ENCODE measurements around the gene DMC1. TPM values are rescaled to one million over a fixed set of nuclear protein-coding genes. Genes with fewer than 3 reads are reported as not detected.

DMC1 gene
- total RNA-seq, 1 donor from 2014 or later = 12.3 TPM

- intact Hi-C loops (cut with DNase I) = no loop called here
- H3K27me3 ChIP-seq = no peaks in the 10 kb centered on the region
- no peak overlapping the region for H3K27ac ChIP-seq
- H3K4me3 ChIP-seq = no peak overlapping the region
- peaks cover 13% of the 10 kb centered on the region for H3K4me1 ChIP-seq
- no peak for DNase-seq (ENCODE audit: extremely low spot score in 2 of 2)
- TF ChIP-seq POLR2AphosphoS5 (IDR thresholded peaks at IDR 0.05; ENCODE audit: insufficient read depth in 1 of 2, low read depth in 1 of 2) = no peak
- TF ChIP-seq POLR2A (IDR thresholded peaks at IDR 0.05) = no peak
- no peak for TF ChIP-seq CTCF (IDR thresholded peaks at IDR 0.05)
- no peaks in the 10 kb centered on the region for H3K9me3 ChIP-seq
- H3K36me3 ChIP-seq = no peaks in the 10 kb centered on the region
These were observed 2.3 kb downstream of the DMC1 start for GRCh38 chr22:38567531-38568285.

GRCh38 chr22:38566726-38567504 lies 3.1 kb downstream of the DMC1 start:
- no peak for TF ChIP-seq POLR2A (IDR thresholded peaks at IDR 0.05)
- TF ChIP-seq POLR2AphosphoS5 (IDR thresholded peaks at IDR 0.05; ENCODE audit: insufficient read depth in 1 of 2, low read depth in 1 of 2) = no peak
- TF ChIP-seq CTCF (IDR thresholded peaks at IDR 0.05) = no peak
- DNase-seq (ENCODE audit: extremely low spot score in 2 of 2) = no peak
- H3K36me3 ChIP-seq = no peaks in the 10 kb centered on the region
- peaks cover 13% of the 10 kb centered on the region for H3K4me1 ChIP-seq
- H3K9me3 ChIP-seq = no peaks in the 10 kb centered on the region
- no peak overlapping the region for H3K4me3 ChIP-seq
- no peaks in the 10 kb centered on the region for H3K27me3 ChIP-seq
- intact Hi-C loops (cut with DNase I) = no loop called here
- H3K27ac ChIP-seq = no peak overlapping the region

GRCh38 chr22:38565441-38565840 lies 4.5 kb downstream of the DMC1 start:
- H3K9me3 ChIP-seq = no peaks in the 10 kb centered on the region
- no peaks in the 10 kb centered on the region for H3K36me3 ChIP-seq
- no peaks in the 10 kb centered on the region for H3K27me3 ChIP-seq
- intact Hi-C loops (cut with DNase I) = no loop called here
- no peak overlapping the region for H3K4me3 ChIP-seq
- peaks cover 6% of the 10 kb centered on the region for H3K4me1 ChIP-seq
- H3K27ac ChIP-seq = no peak overlapping the region
- TF ChIP-seq CTCF (IDR thresholded peaks at IDR 0.05) (no peak), POLR2A (IDR thresholded peaks at IDR 0.05) (no peak), POLR2AphosphoS5 (IDR thresholded peaks at IDR 0.05; ENCODE audit: insufficient read depth in 1 of 2, low read depth in 1 of 2) (no peak)
- DNase-seq (ENCODE audit: extremely low spot score in 2 of 2) = no peak

GRCh38 chr22:38564669-38565068 lies 5.3 kb downstream of the DMC1 start:
- no peaks in the 10 kb centered on the region for H3K9me3 ChIP-seq
- H3K4me1 ChIP-seq = peaks cover 4% of the 10 kb centered on the region
- no peaks in the 10 kb centered on the region for H3K27me3 ChIP-seq
- intact Hi-C loops (cut with DNase I) = no loop called here
- no peak overlapping the region for H3K27ac ChIP-seq
- no peak for DNase-seq (ENCODE audit: extremely low spot score in 2 of 2)
- TF ChIP-seq POLR2A (IDR thresholded peaks at IDR 0.05) (no peak), CTCF (IDR thresholded peaks at IDR 0.05) (no peak), POLR2AphosphoS5 (IDR thresholded peaks at IDR 0.05; ENCODE audit: insufficient read depth in 1 of 2, low read depth in 1 of 2) (no peak)
- no peak overlapping the region for H3K4me3 ChIP-seq
- H3K36me3 ChIP-seq = no peaks in the 10 kb centered on the region

GRCh38 chr22:38554281-38554680 lies 15.7 kb downstream of the DMC1 start:
- no peak overlapping the region for H3K4me3 ChIP-seq
- no peaks in the 10 kb centered on the region for H3K36me3 ChIP-seq
- no peaks in the 10 kb centered on the region for H3K4me1 ChIP-seq
- no peak for DNase-seq (ENCODE audit: extremely low spot score in 2 of 2)
- no peaks in the 10 kb centered on the region for H3K27me3 ChIP-seq
- intact Hi-C loops (cut with DNase I) = no loop called here
- TF ChIP-seq POLR2AphosphoS5 (IDR thresholded peaks at IDR 0.05; ENCODE audit: insufficient read depth in 1 of 2, low read depth in 1 of 2) (no peak), CTCF (IDR thresholded peaks at IDR 0.05) (no peak), POLR2A (IDR thresholded peaks at IDR 0.05) (no peak)
- H3K9me3 ChIP-seq = no peaks in the 10 kb centered on the region
- H3K27ac ChIP-seq = no peak overlapping the region

Measured in vagina (tissue), 2 donors.